Liver (tissue), 9 donors: ENCODE data around the gene ARMC5. TPM values are rescaled to one million over a fixed set of nuclear protein-coding genes. Genes with fewer than 3 reads are reported as not detected.
"Not testable (repeated sequence)": the region's sequence is repeated elsewhere in the genome, so short reads cannot be mapped to it uniquely, and the experiment has no call there.

ENCODE experiments used
- DNase-seq: peaks from one replicate; pipeline ENCODE4 v3.0.0-alpha.2; 2017; ENCODE audit warnings: low spot score
- H3K27ac ChIP-seq, 2 donors: one replicate each; pipeline ENCODE4 v1.7.0; 2013; ENCODE audit warnings: inconsistent platforms in 2 of 2, low read length in 2 of 2, control low read depth in 1 of 2, low read depth in 1 of 2, mild to moderate bottlenecking in 1 of 2
- H3K27me3 ChIP-seq, 4 donors: one replicate each; pipeline versions ENCODE4 v1.6.1 to v1.7.0; 2013; ENCODE audit warnings: low read length in 3 of 4, inconsistent platforms in 1 of 4, mild to moderate bottlenecking in 1 of 4, moderate library complexity in 1 of 4; ENCODE audit not compliant: control insufficient read depth in 4 of 4, insufficient read depth in 4 of 4
- H3K36me3 ChIP-seq, 4 donors: one replicate each; pipeline versions ENCODE4 v1.6.1 to v1.7.0; 2013; ENCODE audit warnings: low read length in 3 of 4, mild to moderate bottlenecking in 3 of 4, low read depth in 1 of 4, moderate library complexity in 1 of 4; ENCODE audit not compliant: control insufficient read depth in 4 of 4, insufficient read depth in 3 of 4
- H3K4me1 ChIP-seq, 4 donors: one replicate each; pipeline versions ENCODE4 v1.6.1 to v1.7.0; 2013; ENCODE audit warnings: low read length in 3 of 4, mild to moderate bottlenecking in 3 of 4, moderate library complexity in 1 of 4; ENCODE audit not compliant: control insufficient read depth in 4 of 4, insufficient read depth in 4 of 4
- H3K4me3 ChIP-seq, 3 donors: one replicate each; pipeline versions ENCODE4 v1.6.1 to v1.7.0; 2013; ENCODE audit warnings: low read length in 3 of 3, control low read depth in 1 of 3, low read depth in 1 of 3, mild to moderate bottlenecking in 1 of 3
- H3K9ac ChIP-seq, 2 donors: one replicate each; pipeline ENCODE4 v1.7.0; 2013; ENCODE audit warnings: low read length in 2 of 2, mild to moderate bottlenecking in 2 of 2, moderate library complexity in 2 of 2, control low read depth in 1 of 2, low read depth in 1 of 2
- H3K9me3 ChIP-seq, 4 donors: one replicate each; pipeline versions ENCODE4 v1.6.1 to v1.7.0; 2013; ENCODE audit warnings: low read length in 3 of 4; ENCODE audit not compliant: control insufficient read depth in 4 of 4
- ATF3 ChIP-seq: IDR thresholded peaks from 2 replicates; pipeline ENCODE4 v1.6.1; 2016; ENCODE audit warnings: antibody characterized with exemption
- EGR1 ChIP-seq, 2 donors: IDR thresholded peaks; 2 replicates each; pipeline ENCODE4 v1.6.1; 2016 to 2018; ENCODE audit warnings: antibody characterized with exemption in 2 of 2, low read depth in 2 of 2
- FOXA1 ChIP-seq: IDR thresholded peaks from 2 replicates; pipeline ENCODE4 v1.6.1; 2016; ENCODE audit warnings: antibody characterized with exemption
- GABPA ChIP-seq, 2 donors: IDR thresholded peaks in 1 of 2; conservative IDR thresholded peaks in 1 of 2; 2 replicates each; pipeline ENCODE4 v1.6.1; 2016; ENCODE audit warnings: antibody characterized with exemption in 2 of 2, mild to moderate bottlenecking in 1 of 2, moderate library complexity in 1 of 2
- HNF4G ChIP-seq: IDR thresholded peaks from 2 replicates; pipeline ENCODE4 v1.6.1; 2016; ENCODE audit warnings: antibody characterized with exemption
- JUND ChIP-seq, 2 donors: IDR thresholded peaks; 2 replicates each; pipeline ENCODE4 v1.6.1; 2016; ENCODE audit warnings: antibody characterized with exemption in 2 of 2
- MAX ChIP-seq: IDR thresholded peaks from 2 replicates; pipeline ENCODE4 v1.6.1; 2016; ENCODE audit warnings: antibody characterized with exemption
- NR2F2 ChIP-seq: IDR thresholded peaks from 2 replicates; pipeline ENCODE4 v1.6.1; 2016; ENCODE audit warnings: antibody characterized with exemption
- RAD21 ChIP-seq, 2 donors: IDR thresholded peaks; 2 replicates each; pipeline ENCODE4 v1.6.1; 2016; ENCODE audit warnings: antibody characterized with exemption in 2 of 2, mild to moderate bottlenecking in 2 of 2
- REST ChIP-seq: IDR thresholded peaks from 2 replicates; pipeline ENCODE4 v1.6.1; 2016; ENCODE audit warnings: antibody characterized with exemption, mild to moderate bottlenecking
- RXRA ChIP-seq, 2 donors: IDR thresholded peaks; 2 replicates each; pipeline ENCODE4 v1.6.1; 2017 to 2018; ENCODE audit warnings: antibody characterized with exemption in 2 of 2, mild to moderate bottlenecking in 1 of 2
- SP1 ChIP-seq: IDR thresholded peaks from 2 replicates; pipeline ENCODE4 v1.6.1; 2018; ENCODE audit warnings: antibody characterized with exemption, mild to moderate bottlenecking
- TAF1 ChIP-seq: conservative IDR thresholded peaks from 2 replicates; pipeline ENCODE4 v1.6.1; 2016; ENCODE audit warnings: antibody characterized with exemption, mild to moderate bottlenecking
- YY1 ChIP-seq: IDR thresholded peaks from 2 replicates; pipeline ENCODE4 v1.6.1; 2016; ENCODE audit warnings: antibody characterized with exemption, mild to moderate bottlenecking
- ZBTB33 ChIP-seq: IDR thresholded peaks from 2 replicates; pipeline ENCODE4 v1.6.1; 2016; ENCODE audit warnings: antibody characterized with exemption
- WGBS: extraction: QIAGEN DNeasy Blood & Tissue Kit; methylation state at CpG from one replicate; pipeline ENCODE4 v1.1.7; 2013; 5-methylcytosine and 5-hydroxymethylcytosine counted together
- polyA plus RNA-seq, 2 donors: library from polyadenylated mRNA; stranded (reverse) in 1 of 2; unstranded in 1 of 2; fragments of 200-250 nt in 1 of 2; fragments of >200 nt in 1 of 2; fragmentation: Nextera tagmentation in 1 of 2; extraction: Ambion mirVana in 1 of 2; gene quantifications; one replicate each; pipeline versions ENCODE4 v1.2.1 to v1.2.3, GENCODE V29; 2013 to 2015
- total RNA-seq, 2 donors: library from RNA; depleted of rRNA; stranded (reverse); fragments of >200 nt; gene quantifications; one replicate each; pipeline ENCODE4 v1.2.3, GENCODE V29; 2014
- donor health status: healthy.
- donor health status: healthy.
- donor health status: healthy.
- donor health status: healthy.
- donor health status: healthy.

ARMC5 gene
- total and polyA plus RNA-seq, 4 donors = 5.4 to 13.3 (median 11.4) TPM

GRCh38 chr16:31438414-31438813, 20.9 kb upstream of the ARMC5 start:
- Histone ChIP-seq H3K9me3 (no peaks in the 10 kb centered on the region), H3K9ac (no peak overlapping the region), H3K4me3 (no peak overlapping the region), H3K27ac (no peak overlapping the region), H3K27me3 (no peaks in the 10 kb centered on the region), H3K4me1 (peaks cover 0 to 9% (median 3%) of the 10 kb centered on the region in 4 donors), H3K36me3 (no peaks in the 10 kb centered on the region)
- 82% methylated on average over 2 of the region's 2 CpGs for WGBS
- no peak for DNase-seq
- TF ChIP-seq ATF3 (no peak), NR2F2 (no peak), YY1 (no peak), RXRA (IDR thresholded peaks at IDR 0.05) (no peak), ZBTB33 (no peak)

- 69% methylated on average over 4 of the region's 4 CpGs for WGBS
- H3K9me3 ChIP-seq, H3K9ac ChIP-seq, H3K4me3 ChIP-seq, H3K27ac ChIP-seq, DNase-seq, H3K27me3 ChIP-seq, H3K36me3 ChIP-seq, H3K4me1 ChIP-seq: not testable (repeated sequence)
These were observed 20.3 kb upstream of the ARMC5 start for GRCh38 chr16:31439023-31439422.

- no peak for TF ChIP-seq RXRA (IDR thresholded peaks at IDR 0.05)
- no peak for TF ChIP-seq ZBTB33
- no peak for TF ChIP-seq EGR1 (IDR thresholded peaks at IDR 0.05; ENCODE audit: low read depth in 2 of 2)
- TF ChIP-seq SP1 = no peak
- no peak for TF ChIP-seq HNF4G
- no peak for TF ChIP-seq ATF3
- TF ChIP-seq FOXA1 = no peak
- no peak for TF ChIP-seq TAF1
- no peak for TF ChIP-seq GABPA (IDR thresholded peaks at IDR 0.05 in 1 of 2, conservative IDR thresholded peaks at IDR 0.05 in 1 of 2)
- TF ChIP-seq REST = no peak
- TF ChIP-seq JUND (IDR thresholded peaks at IDR 0.05) = no peak
- TF ChIP-seq YY1 = no peak
- no peak for TF ChIP-seq RAD21 (IDR thresholded peaks at IDR 0.05)
- no peak for TF ChIP-seq MAX
- H3K9ac ChIP-seq = no peak overlapping the region
- 90% methylated on average over 3 of the region's 3 CpGs for WGBS
- DNase-seq = no peak
- H3K27me3 ChIP-seq = no peaks in the 10 kb centered on the region
- peaks cover 0 to 9% (median 3%) of the 10 kb centered on the region in 4 donors for H3K4me1 ChIP-seq
- no peaks in the 10 kb centered on the region for H3K9me3 ChIP-seq
- no peak overlapping the region for H3K4me3 ChIP-seq
- H3K36me3 ChIP-seq = no peaks in the 10 kb centered on the region
- H3K27ac ChIP-seq = no peak overlapping the region
These were observed 19.8 kb upstream of the ARMC5 start for GRCh38 chr16:31439519-31439918.
